ENCODE results near the gene ST7L.

GRCh38 chr1:112629256-112629655 lies 10.3 kb upstream of the ST7L start:
- TF ChIP-seq EZH2 (IDR thresholded peaks at IDR 0.05; ENCODE audit: low read length) (no peak), CTCF (optimal IDR thresholded peaks at IDR 0.05 in 1 of 3, IDR thresholded peaks at IDR 0.05 in 1 of 3, conservative IDR thresholded peaks at IDR 0.05 in 1 of 3; ENCODE audit: extremely low read depth in 1 of 3, insufficient read depth in 2 of 3, low read length in 3 of 3) (no peak)

All from keratinocyte (primary cell).